ENCODE measurements around the gene HUS1B. TPM values are rescaled to one million over a fixed set of nuclear protein-coding genes. Genes with fewer than 3 reads are reported as not detected.

The HUS1B gene
- total RNA-seq, 2 experiments from 2014 or later, result 0.78 to 0.86 TPM

DNA sequence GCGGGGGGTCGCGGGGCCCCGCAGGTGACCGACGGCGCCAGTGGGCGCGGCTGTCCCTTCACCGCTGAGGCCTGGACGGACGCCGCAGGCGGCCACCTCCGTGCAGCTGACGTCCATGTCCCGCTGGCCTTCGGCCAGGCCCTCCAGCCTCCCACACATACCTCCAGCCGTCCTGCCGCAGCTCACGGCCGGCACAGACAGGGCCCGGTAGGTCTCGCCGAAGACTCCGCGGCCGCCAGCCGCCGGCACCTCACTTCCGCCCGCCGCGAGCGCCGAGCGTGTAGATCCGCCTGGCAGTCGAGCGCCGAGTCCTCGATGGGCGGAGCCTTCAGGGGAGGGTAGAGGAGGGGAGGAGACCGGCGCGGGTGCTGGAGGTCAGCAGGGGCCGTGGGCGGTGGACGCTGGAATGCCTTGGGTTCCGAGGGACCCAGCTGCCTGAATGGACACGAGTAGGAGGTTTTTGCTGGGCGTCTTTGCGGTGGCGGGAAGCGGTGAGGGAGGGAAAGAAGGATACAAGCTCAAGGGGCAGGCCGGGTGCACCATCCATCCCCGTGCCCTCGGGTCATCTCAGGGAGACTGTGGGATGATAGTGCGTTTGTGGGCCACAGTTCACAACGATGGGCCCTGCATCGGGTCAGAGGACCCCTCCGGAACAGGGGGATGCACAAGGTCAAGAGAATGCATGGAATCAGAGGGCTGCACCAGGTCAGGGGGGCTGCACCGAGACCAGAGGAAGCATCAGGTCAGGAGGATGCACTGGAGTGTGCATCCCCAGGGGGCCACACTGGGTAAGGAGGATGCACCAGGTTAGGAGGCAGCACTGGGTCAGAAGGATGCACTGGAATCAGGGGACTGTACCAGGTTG, 36.2 kb upstream of the HUS1B start, which contains the start of gene EXOC2:
Gene EXOC2 (minus strand): TSS at position 282 of the 865 bp plus-strand sequence. CDS start 55,321 bp downstream, outside the sequence.
- POLR2A ChIA-PET, result interaction anchor here (0.6 to 3.1 kb wide), 14 partner anchors 9 to 302 kb away, joined by 3 to 39 read pairs (median 5); partner anchors contain the start of gene IRF4
- peak within 1 kb of the TSS; percentile 90 for H3K27ac Mint-ChIP-seq
- H3K36me3 Mint-ChIP-seq (ENCODE audit: low read depth), result peaks cover 10% of the 10 kb centered on the region
- peaks cover 35% of the 10 kb centered on the region for H3K4me1 Mint-ChIP-seq
- no peaks in the 10 kb centered on the region for H3K9me3 Mint-ChIP-seq
- H3K27me3 Mint-ChIP-seq, result no peaks in the 10 kb centered on the region
- CTCF ChIA-PET, result interaction anchor here (1.0 to 3.7 kb wide), 7 partner anchors 9 to 29 kb away, joined by 3 to 14 read pairs (median 5); no protein-coding TSS in a partner anchor
- DNase-seq, result peak; percentile 90
- H3K4me3 Mint-ChIP-seq, result peak within 1 kb of the TSS; percentile 92

DNA sequence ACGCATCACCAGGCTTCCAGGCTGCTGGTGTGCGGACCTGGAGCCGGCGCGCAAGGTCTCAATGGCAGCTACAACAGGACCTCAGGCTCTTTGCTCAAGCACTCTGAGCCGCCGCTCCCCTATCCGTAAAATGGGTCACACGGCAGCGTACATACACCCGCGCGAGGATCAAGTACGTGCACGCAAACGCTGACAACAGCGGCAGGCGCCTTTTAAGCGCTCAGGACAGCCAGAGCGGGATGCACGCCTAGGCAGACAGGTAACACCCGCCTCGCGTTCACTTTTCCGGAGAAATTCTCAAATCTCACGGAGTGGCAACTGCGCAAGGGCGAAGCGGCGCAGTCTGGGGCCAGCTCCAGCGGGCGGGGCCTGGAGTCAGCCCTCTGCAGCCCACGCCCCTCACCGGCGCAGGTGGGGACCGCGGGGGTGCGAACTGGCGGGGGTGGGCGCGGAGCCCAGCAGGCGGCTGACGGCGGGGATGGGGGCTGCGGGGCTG, 35.5 kb upstream of the HUS1B start:
- ChIA-PET POLR2A (interaction anchor here (0.6 to 3.1 kb wide), 12 partner anchors 9 to 364 kb away, joined by 3 to 39 read pairs (median 6); partner anchors contain the start of gene IRF4), CTCF (interaction anchor here (0.7 to 3.7 kb wide), 8 partner anchors 12 to 544 kb away, joined by 3 to 14 read pairs (median 5); no protein-coding TSS in a partner anchor)
- H3K27me3 Mint-ChIP-seq, result no peaks in the 10 kb centered on the region
- peak overlapping the region; percentile 90 for H3K27ac Mint-ChIP-seq
- H3K9me3 Mint-ChIP-seq, result no peaks in the 10 kb centered on the region
- peaks cover 35% of the 10 kb centered on the region for H3K4me1 Mint-ChIP-seq
- peak overlapping the region; percentile 92 for H3K4me3 Mint-ChIP-seq
- DNase-seq, result peak; percentile 80
- peaks cover 10% of the 10 kb centered on the region for H3K36me3 Mint-ChIP-seq (ENCODE audit: low read depth)

DNA sequence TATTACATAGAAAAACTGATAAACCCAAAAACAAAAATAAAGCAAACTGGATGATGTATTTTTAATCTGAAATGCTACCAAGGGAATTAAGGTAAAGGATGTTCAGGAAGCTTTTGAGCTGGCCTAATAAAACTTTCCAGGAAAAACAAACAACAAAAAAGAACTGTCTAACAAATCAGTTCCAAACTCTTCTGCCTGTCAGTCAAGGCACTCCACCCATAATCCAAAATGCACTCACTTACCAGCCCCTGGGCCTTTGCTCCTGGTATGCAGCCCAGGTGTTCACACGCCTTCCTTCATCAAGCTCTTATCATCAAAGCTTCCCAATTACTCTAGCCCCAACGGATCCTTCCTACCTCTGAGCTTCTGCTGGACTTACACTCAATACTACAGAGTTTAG, 32.3 kb upstream of the HUS1B start:
- H3K27ac Mint-ChIP-seq, result no peak overlapping the region
- H3K36me3 Mint-ChIP-seq (ENCODE audit: low read depth), result peaks cover 18% of the 10 kb centered on the region
- H3K4me3 Mint-ChIP-seq, result no peak overlapping the region
- H3K27me3 Mint-ChIP-seq, result no peaks in the 10 kb centered on the region
- DNase-seq, result no peak
- H3K9me3 Mint-ChIP-seq, result no peaks in the 10 kb centered on the region
- POLR2A ChIA-PET, result no interaction called here
- CTCF ChIA-PET, result interaction anchor here (0.9 to 1.5 kb wide), 4 partner anchors 10 to 541 kb away, joined by 3 to 5 read pairs (median 4); no protein-coding TSS in a partner anchor
- peaks cover 47% of the 10 kb centered on the region for H3K4me1 Mint-ChIP-seq

GRCh38 chr6:686497-686896, 29.6 kb upstream of the HUS1B start:
- DNase-seq, result no peak
- ChIA-PET CTCF (no interaction called here), POLR2A (no interaction called here)
- Mint-ChIP-seq H3K4me1 (peaks cover 44% of the 10 kb centered on the region), H3K4me3 (no peak overlapping the region), H3K36me3 (ENCODE audit: low read depth) (peaks cover 24% of the 10 kb centered on the region), H3K9me3 (no peaks in the 10 kb centered on the region), H3K27ac (no peak overlapping the region), H3K27me3 (no peaks in the 10 kb centered on the region)

DNA sequence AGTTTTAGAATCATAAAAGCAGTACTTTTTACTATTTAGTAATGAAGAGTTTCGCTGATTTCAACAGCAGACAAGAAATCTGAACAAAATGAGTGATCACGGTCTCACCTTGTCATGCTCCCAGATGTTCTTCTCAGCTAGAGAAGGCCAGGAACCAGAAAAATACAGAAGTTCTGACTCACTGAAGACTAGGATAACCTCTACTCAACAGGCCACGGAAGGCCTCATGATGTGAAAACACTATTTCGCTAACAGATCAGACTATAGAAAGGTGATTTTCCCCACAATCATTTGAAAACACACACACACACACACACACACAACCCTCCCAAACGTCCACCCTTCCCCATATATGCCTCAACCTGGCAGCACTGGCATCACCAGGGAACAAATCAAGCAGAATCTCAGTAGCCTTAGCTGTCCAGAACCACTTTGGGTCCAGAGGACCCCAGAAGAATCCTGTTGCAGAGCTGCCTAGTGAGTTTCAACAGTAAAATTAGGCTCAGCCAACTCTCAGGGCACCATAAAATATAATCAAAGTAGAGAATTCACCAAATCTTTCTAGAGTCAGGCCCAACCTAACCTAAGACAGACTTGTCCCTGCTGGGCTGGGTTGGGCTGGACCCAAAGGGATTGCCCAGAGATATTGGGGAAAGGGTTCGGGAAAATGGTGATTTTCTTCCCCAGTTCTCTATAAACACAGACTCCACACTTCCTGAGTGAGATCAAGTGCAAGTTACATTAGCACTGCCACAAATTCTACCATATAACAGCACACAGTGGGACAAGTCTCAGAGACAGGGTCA, 28.1 kb upstream of the HUS1B start:
- Mint-ChIP-seq H3K9me3 (no peaks in the 10 kb centered on the region), H3K36me3 (ENCODE audit: low read depth) (peaks cover 22% of the 10 kb centered on the region), H3K27me3 (no peaks in the 10 kb centered on the region), H3K4me3 (peak overlapping the region; percentile 26), H3K4me1 (peaks cover 41% of the 10 kb centered on the region), H3K27ac (peak overlapping the region; percentile 71)
- POLR2A ChIA-PET, result interaction anchor here (1.0 to 2.1 kb wide), 4 partner anchors 8 to 282 kb away, joined by 3 to 12 read pairs (median 4); partner anchors contain the start of gene EXOC2
- CTCF ChIA-PET, result interaction anchor here (1.2 to 1.3 kb wide), 2 partner anchors 8 to 37 kb away, joined by 3 read pairs; partner anchors contain the start of gene EXOC2
- DNase-seq, result no peak

DNA sequence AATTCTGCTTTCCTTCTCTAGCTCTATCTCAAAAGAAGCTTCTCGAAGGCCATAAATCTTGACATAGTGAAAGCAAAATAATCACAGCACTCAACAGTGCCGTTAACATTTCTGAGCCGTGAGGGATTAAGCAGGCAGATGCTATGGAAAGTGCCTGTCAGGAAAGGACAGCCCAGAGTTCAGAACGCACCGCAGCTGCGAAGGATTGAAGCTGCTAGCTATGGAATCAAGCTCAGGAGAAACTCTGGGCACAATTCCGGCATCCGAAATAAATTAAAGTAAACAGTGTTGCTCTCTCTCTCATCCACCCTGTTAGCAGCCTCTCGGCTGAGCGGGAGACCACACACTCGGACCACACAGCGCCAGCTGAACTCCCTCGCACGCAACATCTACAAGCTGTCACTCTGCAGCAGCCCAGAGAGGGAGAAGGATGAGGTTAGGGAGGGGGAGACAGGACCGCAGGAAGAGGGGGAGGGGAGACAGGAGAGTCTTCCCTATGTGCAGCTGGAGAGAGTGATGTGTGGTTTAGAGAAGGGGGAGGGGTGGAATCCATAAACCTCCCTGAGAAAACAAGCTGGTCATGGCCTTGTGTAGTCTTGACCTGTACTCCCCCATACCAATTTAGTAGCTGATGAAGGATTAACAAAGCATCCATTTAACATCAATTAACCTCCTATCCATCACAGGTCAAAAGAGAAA, 27.0 kb upstream of the HUS1B start:
- CTCF ChIA-PET, result interaction anchor here (0.9 to 1.3 kb wide), 7 partner anchors 9 to 846 kb away, joined by 3 to 6 read pairs (median 3); partner anchors contain the start of gene EXOC2
- POLR2A ChIA-PET, result interaction anchor here (1.0 to 2.1 kb wide), 5 partner anchors 9 to 280 kb away, joined by 3 to 12 read pairs (median 4); partner anchors contain the start of gene EXOC2
- Mint-ChIP-seq H3K4me3 (no peak overlapping the region), H3K4me1 (peaks cover 33% of the 10 kb centered on the region), H3K9me3 (no peaks in the 10 kb centered on the region), H3K27me3 (no peaks in the 10 kb centered on the region), H3K27ac (peak overlapping the region; percentile 28), H3K36me3 (ENCODE audit: low read depth) (peaks cover 20% of the 10 kb centered on the region)
- no peak for DNase-seq

- H3K4me3 Mint-ChIP-seq, result no peak overlapping the region
- no peak for DNase-seq
- CTCF ChIA-PET, result interaction anchor here (2.0 kb wide), 1 partner anchor 9 kb away, joined by 5 read pairs; no protein-coding TSS in a partner anchor
- H3K36me3 Mint-ChIP-seq (ENCODE audit: low read depth), result peaks cover 25% of the 10 kb centered on the region
- H3K27ac Mint-ChIP-seq, result no peak overlapping the region
- peaks cover 37% of the 10 kb centered on the region for H3K4me1 Mint-ChIP-seq
- POLR2A ChIA-PET, result interaction anchor here (1.5 kb wide), 1 partner anchor 13 kb away, joined by 5 read pairs; the partner anchor contains the start of gene EXOC2
- H3K9me3 Mint-ChIP-seq, result no peaks in the 10 kb centered on the region
- no peaks in the 10 kb centered on the region for H3K27me3 Mint-ChIP-seq
Measured at GRCh38 chr6:680666-681340, 23.9 kb upstream of the HUS1B start.

DNA sequence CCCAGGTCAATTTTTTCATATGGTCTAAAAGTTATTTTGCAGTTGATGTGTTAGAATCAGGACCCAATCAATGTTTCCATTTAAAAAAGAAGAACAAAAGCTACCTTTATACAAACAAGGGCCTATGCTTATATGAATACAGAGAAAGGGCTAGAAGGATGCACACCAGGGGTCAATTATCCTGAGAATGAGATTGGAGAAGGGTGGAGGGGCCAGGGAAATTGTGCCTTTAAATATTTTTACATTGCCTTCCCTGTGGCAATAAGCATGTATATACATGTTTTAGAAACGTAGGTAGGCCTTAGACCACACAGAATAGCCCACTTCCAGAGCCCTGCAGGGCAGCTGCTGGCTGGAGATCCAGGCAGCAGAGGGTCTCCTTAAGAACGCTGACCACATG, 23.4 kb upstream of the HUS1B start:
- ChIA-PET CTCF (interaction anchor here (0.8 to 2.0 kb wide), 3 partner anchors 9 to 42 kb away, joined by 3 to 5 read pairs (median 3); no protein-coding TSS in a partner anchor), POLR2A (interaction anchor here (1.5 kb wide), 1 partner anchor 13 kb away, joined by 5 read pairs; the partner anchor contains the start of gene EXOC2)
- Mint-ChIP-seq H3K27me3 (no peaks in the 10 kb centered on the region), H3K9me3 (no peaks in the 10 kb centered on the region), H3K27ac (no peak overlapping the region), H3K4me1 (peaks cover 32% of the 10 kb centered on the region), H3K36me3 (ENCODE audit: low read depth) (peaks cover 22% of the 10 kb centered on the region), H3K4me3 (no peak overlapping the region)
- DNase-seq, result no peak

DNA sequence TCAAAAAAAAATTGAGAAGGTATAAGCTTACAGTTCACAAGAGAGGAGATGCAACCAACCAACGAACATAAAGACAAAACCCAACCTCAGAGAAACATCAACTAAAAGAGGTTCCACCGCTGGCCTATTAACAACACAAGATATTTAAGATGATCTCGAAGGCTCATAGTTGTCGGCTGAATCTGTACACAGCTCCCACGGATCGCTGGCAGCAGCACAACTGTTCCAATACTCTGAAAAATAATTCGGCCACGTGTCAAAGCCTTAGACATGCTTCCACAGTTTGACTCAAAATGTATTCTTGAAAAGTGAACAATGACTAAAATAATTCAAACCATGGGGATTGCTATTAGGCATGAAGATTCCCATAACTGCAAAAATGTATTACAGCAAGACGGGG, 22.4 kb upstream of the HUS1B start:
- no peaks in the 10 kb centered on the region for H3K27me3 Mint-ChIP-seq

DNA sequence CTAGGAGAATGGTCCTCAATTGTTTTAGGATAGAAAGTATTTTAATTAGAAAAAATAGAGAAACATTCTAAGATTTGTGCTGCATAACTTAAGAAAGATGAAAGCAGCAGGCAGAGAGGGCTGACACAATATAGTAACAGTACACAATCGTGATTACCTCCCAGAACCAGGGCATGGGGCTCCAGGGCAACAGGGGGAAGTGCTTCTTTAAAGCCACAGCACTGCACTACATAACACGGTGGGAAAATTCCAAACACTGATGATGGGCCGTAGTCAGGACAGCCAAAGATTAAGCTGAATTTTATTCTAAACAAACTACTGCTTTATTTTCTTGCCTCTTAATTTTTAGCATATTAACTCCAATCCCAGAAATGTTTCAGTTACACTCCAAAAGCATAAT, 21.6 kb upstream of the HUS1B start:
- POLR2A ChIA-PET, result interaction anchor here (0.6 kb wide), 1 partner anchor 14 kb away, joined by 3 read pairs; the partner anchor contains the start of gene EXOC2
- Mint-ChIP-seq H3K4me1 (peaks cover 26% of the 10 kb centered on the region), H3K36me3 (ENCODE audit: low read depth) (peaks cover 17% of the 10 kb centered on the region), H3K27me3 (no peaks in the 10 kb centered on the region), H3K4me3 (no peak overlapping the region), H3K9me3 (no peaks in the 10 kb centered on the region), H3K27ac (no peak overlapping the region)
- CTCF ChIA-PET, result interaction anchor here (0.8 to 2.0 kb wide), 2 partner anchors 11 to 44 kb away, joined by 3 to 5 read pairs; no protein-coding TSS in a partner anchor
- DNase-seq, result no peak

More for the DNA sequence above, 22.4 kb upstream of the HUS1B start:
- Mint-ChIP-seq H3K9me3 (no peaks in the 10 kb centered on the region), H3K36me3 (ENCODE audit: low read depth) (peaks cover 17% of the 10 kb centered on the region), H3K4me3 (no peak overlapping the region), H3K27ac (no peak overlapping the region), H3K4me1 (peaks cover 34% of the 10 kb centered on the region)
- CTCF ChIA-PET, result interaction anchor here (0.8 to 2.0 kb wide), 4 partner anchors 10 to 43 kb away, joined by 3 to 5 read pairs (median 3); no protein-coding TSS in a partner anchor
- no peak for DNase-seq
- POLR2A ChIA-PET, result interaction anchor here (1.5 kb wide), 1 partner anchor 14 kb away, joined by 5 read pairs; the partner anchor contains the start of gene EXOC2

DNA sequence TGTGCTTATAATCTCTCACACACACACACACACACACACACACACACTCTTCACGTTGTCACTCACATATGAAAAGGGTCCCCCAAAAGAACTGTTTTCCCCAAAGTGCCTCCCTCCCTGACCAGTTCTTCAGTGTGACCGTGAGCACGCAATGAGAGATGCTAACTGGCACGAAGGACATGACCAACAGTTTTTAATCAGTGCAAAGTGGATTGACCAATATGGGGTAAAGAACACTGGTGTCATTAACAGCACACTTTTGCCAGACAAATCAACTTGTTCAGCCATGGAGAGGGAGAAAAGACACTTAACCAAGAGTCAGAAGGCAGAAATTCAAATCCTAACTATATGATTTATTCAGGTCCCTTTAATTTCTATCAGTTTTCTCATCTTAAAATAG, 21.0 kb upstream of the HUS1B start:
- Mint-ChIP-seq H3K27me3 (no peaks in the 10 kb centered on the region), H3K4me1 (peaks cover 24% of the 10 kb centered on the region), H3K36me3 (ENCODE audit: low read depth) (peaks cover 16% of the 10 kb centered on the region), H3K4me3 (no peak overlapping the region), H3K27ac (no peak overlapping the region), H3K9me3 (no peaks in the 10 kb centered on the region)
- ChIA-PET CTCF (no interaction called here), POLR2A (interaction anchor here (0.6 kb wide), 1 partner anchor 15 kb away, joined by 3 read pairs; the partner anchor contains the start of gene EXOC2)
- no peak for DNase-seq

All from activated CD4-positive, alpha-beta memory T cell treated with anti-CD3 and anti-CD28 coated beads, Interleukin-2, amount 10 ng/mL, durations not matched to agents 7 days and 5 days (primary cell).